GM18508 (cell line): ENCODE data around the gene KIAA1755.

Source experiments
- ATAC-seq: cut with Tn5 transposase; IDR thresholded peaks from one replicate; pipeline ENCODE4 v1.9.1; 2021; ENCODE audit warnings: moderate number of reproducible peaks; ENCODE audit not compliant: insufficient read depth, unreplicated experiment

The KIAA1755 gene

GRCh38 chr20:38260378-38261053, at the start of gene KIAA1755:
KIAA1755 (minus strand) TSS chr20:38260735; CDS start chr20:38260500, 235 bp downstream.
- no peak for ATAC-seq

GRCh38 chr20:38308447-38308846, 47.9 kb upstream of the KIAA1755 start:
- ATAC-seq: no peak

- no peak for ATAC-seq
Measured at GRCh38 chr20:38308047-38308438, 47.5 kb upstream of the KIAA1755 start.

GRCh38 chr20:38307371-38308046, 47.0 kb upstream of the KIAA1755 start:
- ATAC-seq: no peak

GRCh38 chr20:38306379-38306778, 45.8 kb upstream of the KIAA1755 start:
- no peak for ATAC-seq

- ATAC-seq: no peak
Measured at GRCh38 chr20:38305541-38305940, 45.0 kb upstream of the KIAA1755 start.

- ATAC-seq: no peak
Measured at GRCh38 chr20:38304845-38305447, 44.4 kb upstream of the KIAA1755 start.

GRCh38 chr20:38303908-38304379, 43.4 kb upstream of the KIAA1755 start, which contains the start of gene BPI:
BPI (plus strand) TSS chr20:38304156; CDS start chr20:38304224, 68 bp downstream.
- ATAC-seq: no peak

GRCh38 chr20:38302786-38303185, 42.3 kb upstream of the KIAA1755 start:
- no peak for ATAC-seq

- ATAC-seq: no peak
Measured at GRCh38 chr20:38301309-38301708, 40.8 kb upstream of the KIAA1755 start.

GRCh38 chr20:38300438-38300837, 39.9 kb upstream of the KIAA1755 start:
- ATAC-seq: no peak

GRCh38 chr20:38299963-38300362, 39.4 kb upstream of the KIAA1755 start:
- no peak for ATAC-seq

- ATAC-seq: no peak
Measured at GRCh38 chr20:38298768-38299288, 38.3 kb upstream of the KIAA1755 start.

- no peak for ATAC-seq
Measured at GRCh38 chr20:38297916-38298674, 37.6 kb upstream of the KIAA1755 start.

GRCh38 chr20:38296433-38296832, 35.9 kb upstream of the KIAA1755 start:
- ATAC-seq: no peak

GRCh38 chr20:38295811-38296210, 35.3 kb upstream of the KIAA1755 start:
- ATAC-seq: no peak

- ATAC-seq: no peak
Measured at GRCh38 chr20:38294076-38294591, 33.6 kb upstream of the KIAA1755 start.

- ATAC-seq: no peak
Measured at GRCh38 chr20:38293491-38294065, 33.0 kb upstream of the KIAA1755 start.

- ATAC-seq: no peak
Measured at GRCh38 chr20:38291966-38292365, 31.4 kb upstream of the KIAA1755 start.
